WTC11 (cell line): Measurements from ENCODE around the gene S100B. TPM values are rescaled to one million over a fixed set of nuclear protein-coding genes. Genes with fewer than 3 reads are reported as not detected.

ENCODE experiments used
- ATAC-seq: fragments of 200-7000 bp; cut with Tn5 transposase; 2 replicates; pipeline ENCODE4 v1.10.0; 2021; ENCODE audit warnings: mild to moderate bottlenecking, moderate library complexity
- CTCF ChIA-PET: fragments of 300-600 bp; sonication (Branson Sonifier 250); formaldehyde crosslinking; loops from one replicate; lab custom pipeline; 2021; ENCODE audit warnings: antibody characterized with exemption; lab: Charles Lee
- POLR2A ChIA-PET: fragments of 350-600 bp; sonication (Branson Sonifier 250); formaldehyde crosslinking; loops from one replicate; lab custom pipeline; 2021; ENCODE audit warnings: antibody characterized with exemption; lab: Charles Lee
- DNase-seq: peaks from one replicate; pipeline ENCODE4 v3.0.0; 2021; ENCODE audit warnings: low spot score
- H3K27ac Mint-ChIP-seq: 2 replicates; pipeline ENCODE4 v1.8.0; 2021; ENCODE audit warnings: mixed read lengths
- H3K27me3 Mint-ChIP-seq: 2 replicates; pipeline ENCODE4 v1.8.0; 2021; ENCODE audit warnings: low read depth, mild to moderate bottlenecking, moderate library complexity, mixed read lengths
- H3K36me3 Mint-ChIP-seq: 2 replicates; pipeline ENCODE4 v1.8.0; 2021; ENCODE audit warnings: mixed read lengths
- H3K4me1 Mint-ChIP-seq: 2 replicates; pipeline ENCODE4 v1.8.0; 2022; ENCODE audit warnings: mixed read lengths
- H3K4me3 Mint-ChIP-seq: 2 replicates; pipeline ENCODE4 v1.8.0; 2021; ENCODE audit warnings: mild to moderate bottlenecking, moderate library complexity, mixed read lengths
- H3K9me3 Mint-ChIP-seq: 2 replicates; pipeline ENCODE4 v1.8.0; 2021; ENCODE audit warnings: mixed read lengths
- ARID4B ChIP-seq: sonication (generic); formaldehyde crosslinking; IDR thresholded peaks from 2 replicates; pipeline ENCODE4 v1.8.0; 2023; ENCODE audit warnings: missing genetic modification reagents, mild to moderate bottlenecking, borderline replicate concordance
- CREM ChIP-seq: sonication (generic); formaldehyde crosslinking; IDR thresholded peaks from 2 replicates; pipeline ENCODE4 v1.8.1; 2022; ENCODE audit warnings: mild to moderate bottlenecking, missing genetic modification reagents, moderate library complexity
- CTCF ChIP-seq: fragments of 200-600 bp; IDR thresholded peaks from 2 replicates; pipeline ENCODE4 v1.8.0; 2022; ENCODE audit warnings: antibody characterized with exemption
- MYBL2 ChIP-seq: sonication (generic); formaldehyde crosslinking; IDR thresholded peaks from 2 replicates; pipeline ENCODE4 v1.8.1; 2023; ENCODE audit warnings: mild to moderate bottlenecking, moderate library complexity, missing genetic modification reagents
- RORB ChIP-seq: fragments of 250-450 bp; sonication (Bioruptor Pico); IDR thresholded peaks from 2 replicates; pipeline ENCODE4 v1.9.0; 2021; ENCODE audit warnings: mild to moderate bottlenecking
- TEAD1 ChIP-seq: sonication (generic); formaldehyde crosslinking; IDR thresholded peaks from 2 replicates; pipeline ENCODE4 v1.8.0; 2022; ENCODE audit warnings: mild to moderate bottlenecking, missing genetic modification reagents
- TP53 ChIP-seq: sonication (generic); formaldehyde crosslinking; IDR thresholded peaks from 2 replicates; pipeline ENCODE4 v1.8.1; 2023; ENCODE audit warnings: mild to moderate bottlenecking, missing genetic modification reagents
- ZNF121 ChIP-seq: sonication (generic); formaldehyde crosslinking; IDR thresholded peaks from 2 replicates; pipeline ENCODE4 v1.8.0; 2023; ENCODE audit warnings: missing genetic modification reagents
- ZNF232 ChIP-seq: sonication (generic); formaldehyde crosslinking; IDR thresholded peaks from 2 replicates; pipeline ENCODE4 v1.8.0; 2022; ENCODE audit warnings: mild to moderate bottlenecking, missing genetic modification reagents
- ZNF396 ChIP-seq: fragments of 250-450 bp; sonication (Bioruptor Pico); IDR thresholded peaks from 2 replicates; pipeline ENCODE4 v1.8.0; 2021; ENCODE audit warnings: mild to moderate bottlenecking, moderate library complexity, borderline replicate concordance
- ZNF425 ChIP-seq: fragments of 250-450 bp; sonication (Bioruptor Pico); conservative IDR thresholded peaks from 2 replicates; pipeline ENCODE4 v1.9.0; 2021; ENCODE audit warnings: mild to moderate bottlenecking
- total RNA-seq: library from RNA; stranded (reverse); gene quantifications from 3 replicates; pipeline ENCODE4 v1.2.3, GENCODE V29; 2021
- TF ChIP-seq, protein P1 (sequence below): sonication (generic); formaldehyde crosslinking; IDR thresholded peaks from 2 replicates; pipeline ENCODE4 v1.8.0; 2022; ENCODE audit warnings: mild to moderate bottlenecking, missing genetic modification reagents
- TF ChIP-seq, protein P2 (sequence below): fragments of 250-450 bp; sonication (Bioruptor Pico); IDR thresholded peaks from 2 replicates; pipeline ENCODE4 v2.1.2; 2022; ENCODE audit warnings: mild to moderate bottlenecking, moderate library complexity
- TF ChIP-seq, protein P3 (sequence below): sonication (generic); formaldehyde crosslinking; IDR thresholded peaks from 2 replicates; pipeline ENCODE4 v1.8.1; 2023; ENCODE audit warnings: mild to moderate bottlenecking, missing genetic modification reagents

Gene S100B
- total RNA-seq, 1 experiment from 2014 or later: 0.46 TPM

GRCh38 chr21:46618738-46619379 is 14.0 kb upstream of the S100B start:
- Mint-ChIP-seq H3K27me3 (no peaks in the 10 kb centered on the region; the same call in 1 of the 2 replicates), H3K4me3 (no peak overlapping the region), H3K9me3 (peaks cover 8% of the 10 kb centered on the region), H3K27ac (no peak overlapping the region), H3K4me1 (peaks cover 19% of the 10 kb centered on the region), H3K36me3 (no peaks in the 10 kb centered on the region)
- POLR2A ChIA-PET: no interaction called here
- DNase-seq (no peak), ATAC-seq (no peak)
- CTCF ChIA-PET: no interaction called here
- TF ChIP-seq TEAD1 (CRISPR knock-in tag) (no peak), CREM (CRISPR knock-in tag) (no peak), ZNF232 (no peak), ZNF121 (no peak), CTCF (no peak), ZNF425 (CRISPR knock-in tag) (no peak), ZNF396 (CRISPR knock-in tag) (no peak), RORB (CRISPR knock-in tag) (no peak), TP53 (CRISPR knock-in tag) (no peak), ARID4B (CRISPR knock-in tag) (no peak), MYBL2 (CRISPR knock-in tag) (no peak)
- TF ChIP-seq, protein P1, sequence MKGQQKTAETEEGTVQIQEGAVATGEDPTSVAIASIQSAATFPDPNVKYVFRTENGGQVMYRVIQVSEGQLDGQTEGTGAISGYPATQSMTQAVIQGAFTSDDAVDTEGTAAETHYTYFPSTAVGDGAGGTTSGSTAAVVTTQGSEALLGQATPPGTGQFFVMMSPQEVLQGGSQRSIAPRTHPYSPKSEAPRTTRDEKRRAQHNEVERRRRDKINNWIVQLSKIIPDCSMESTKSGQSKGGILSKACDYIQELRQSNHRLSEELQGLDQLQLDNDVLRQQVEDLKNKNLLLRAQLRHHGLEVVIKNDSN (CRISPR knock-in tag): no peak
- TF ChIP-seq, protein P2, sequence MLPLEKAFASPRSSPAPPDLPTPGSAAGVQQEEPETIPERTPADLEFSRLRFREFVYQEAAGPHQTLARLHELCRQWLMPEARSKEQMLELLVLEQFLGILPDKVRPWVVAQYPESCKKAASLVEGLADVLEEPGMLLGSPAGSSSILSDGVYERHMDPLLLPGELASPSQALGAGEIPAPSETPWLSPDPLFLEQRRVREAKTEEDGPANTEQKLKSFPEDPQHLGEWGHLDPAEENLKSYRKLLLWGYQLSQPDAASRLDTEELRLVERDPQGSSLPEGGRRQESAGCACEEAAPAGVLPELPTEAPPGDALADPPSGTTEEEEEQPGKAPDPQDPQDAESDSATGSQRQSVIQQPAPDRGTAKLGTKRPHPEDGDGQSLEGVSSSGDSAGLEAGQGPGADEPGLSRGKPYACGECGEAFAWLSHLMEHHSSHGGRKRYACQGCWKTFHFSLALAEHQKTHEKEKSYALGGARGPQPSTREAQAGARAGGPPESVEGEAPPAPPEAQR (CRISPR knock-in tag): no peak
- TF ChIP-seq, protein P3, sequence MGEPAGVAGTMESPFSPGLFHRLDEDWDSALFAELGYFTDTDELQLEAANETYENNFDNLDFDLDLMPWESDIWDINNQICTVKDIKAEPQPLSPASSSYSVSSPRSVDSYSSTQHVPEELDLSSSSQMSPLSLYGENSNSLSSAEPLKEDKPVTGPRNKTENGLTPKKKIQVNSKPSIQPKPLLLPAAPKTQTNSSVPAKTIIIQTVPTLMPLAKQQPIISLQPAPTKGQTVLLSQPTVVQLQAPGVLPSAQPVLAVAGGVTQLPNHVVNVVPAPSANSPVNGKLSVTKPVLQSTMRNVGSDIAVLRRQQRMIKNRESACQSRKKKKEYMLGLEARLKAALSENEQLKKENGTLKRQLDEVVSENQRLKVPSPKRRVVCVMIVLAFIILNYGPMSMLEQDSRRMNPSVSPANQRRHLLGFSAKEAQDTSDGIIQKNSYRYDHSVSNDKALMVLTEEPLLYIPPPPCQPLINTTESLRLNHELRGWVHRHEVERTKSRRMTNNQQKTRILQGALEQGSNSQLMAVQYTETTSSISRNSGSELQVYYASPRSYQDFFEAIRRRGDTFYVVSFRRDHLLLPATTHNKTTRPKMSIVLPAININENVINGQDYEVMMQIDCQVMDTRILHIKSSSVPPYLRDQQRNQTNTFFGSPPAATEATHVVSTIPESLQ (CRISPR knock-in tag): no peak
